SU-DHL-6 (cell line): Measurements from ENCODE around the gene CWC27.

ENCODE experiments used
- H2AFZ ChIP-seq: fragments of 200-600 bp; sonication (generic); 2 replicates; pipeline ENCODE4 v1.6.1; 2014; ENCODE audit warnings: low read depth, mild to moderate bottlenecking, moderate library complexity, mixed read lengths, antibody characterized with exemption, low read length; ENCODE audit not compliant: severe bottlenecking
- H3F3A ChIP-seq: fragments of 200-600 bp; shearing (Covaris generic); 2 replicates; pipeline ENCODE4 v1.6.0; 2016; ENCODE audit warnings: antibody characterized with exemption, mild to moderate bottlenecking; ENCODE audit not compliant: insufficient read depth
- H3K27ac ChIP-seq: fragments of 200-600 bp; sonication (generic); 2 replicates; pipeline ENCODE4 v1.5.1; 2016; ENCODE audit warnings: low read depth, mild to moderate bottlenecking, low read length, moderate library complexity, mixed read lengths
- H3K27me3 ChIP-seq: fragments of 200-600 bp; sonication (generic), shearing (Covaris generic); 2 replicates; pipeline ENCODE4 v1.6.0; 2014; ENCODE audit warnings: mild to moderate bottlenecking, low read length
- H3K36me3 ChIP-seq: fragments of 200-600 bp; sonication (generic); 2 replicates; pipeline ENCODE4 v1.6.1; 2014; ENCODE audit warnings: mild to moderate bottlenecking, low read length, mixed read lengths
- H3K4me2 ChIP-seq: fragments of 300-600, 200-600 bp; shearing (Covaris generic), sonication (generic); 2 replicates; pipeline ENCODE4 v1.6.0; 2014; ENCODE audit warnings: low read length, low read depth, mild to moderate bottlenecking; ENCODE audit not compliant: poor library complexity, severe bottlenecking
- H3K4me3 ChIP-seq: fragments of 200-600 bp; sonication (generic); 2 replicates; pipeline ENCODE4 v1.5.1; 2014; ENCODE audit warnings: antibody characterized with exemption, low read length, mild to moderate bottlenecking, mixed read lengths; ENCODE audit not compliant: insufficient read depth, poor library complexity, severe bottlenecking
- H3K79me2 ChIP-seq: fragments of 200-600 bp; sonication (generic); 2 replicates; pipeline ENCODE4 v1.6.1; 2014; ENCODE audit warnings: mild to moderate bottlenecking, low read length, moderate library complexity; ENCODE audit not compliant: insufficient read depth
- H3K9ac ChIP-seq: fragments of 200-600 bp; sonication (generic); 2 replicates; pipeline ENCODE4 v1.7.0; 2014; ENCODE audit warnings: mild to moderate bottlenecking, low read length
- H3K9me2 ChIP-seq: fragments of 200-600 bp; sonication (generic); replicated peaks from 2 replicates; pipeline ENCODE4 v1.6.1; 2014; ENCODE audit warnings: low read length; ENCODE audit not compliant: insufficient read depth
- H3K9me3 ChIP-seq: fragments of 200-600 bp; sonication (generic); 2 replicates; pipeline ENCODE4 v1.6.1; 2014; ENCODE audit warnings: low read length, mixed read lengths; ENCODE audit not compliant: insufficient read depth
- H4K20me1 ChIP-seq: fragments of 200-600 bp; sonication (generic); 2 replicates; pipeline ENCODE4 v1.6.1; 2014; ENCODE audit warnings: low read depth, mild to moderate bottlenecking, antibody characterized with exemption, low read length, moderate library complexity, mixed read lengths
- CTCF ChIP-seq: fragments of 200-600 bp; sonication (generic); IDR thresholded peaks from one replicate; pipeline ENCODE4 v1.5.1; 2017; ENCODE audit warnings: antibody characterized with exemption, mild to moderate bottlenecking, low read length, moderate library complexity; ENCODE audit not compliant: insufficient read depth, poor library complexity, severe bottlenecking
- EZH2phosphoT487 ChIP-seq: fragments of 200-600 bp; sonication (generic), shearing (Covaris generic); conservative IDR thresholded peaks from 2 replicates; pipeline ENCODE4 v1.6.1; 2018; ENCODE audit warnings: mild to moderate bottlenecking, antibody characterized with exemption, low read length, moderate library complexity, mixed read lengths

The CWC27 gene

GRCh38 chr5:64742821-64743220 is 25.9 kb upstream of the CWC27 start:
- Histone ChIP-seq H3K79me2 (no peaks in the 10 kb centered on the region), H3K27ac (no peak overlapping the region), H3F3A (no peaks in the 10 kb centered on the region), H2AFZ (no peak overlapping the region), H3K27me3 (no peaks in the 10 kb centered on the region), H3K4me3 (no peak overlapping the region), H3K9ac (no peak overlapping the region), H4K20me1 (no peaks in the 10 kb centered on the region), H3K4me2 (no peak overlapping the region), H3K36me3 (peaks cover 6% of the 10 kb centered on the region; the same call in 1 of the 2 replicates), H3K9me2 (no peaks in the 10 kb centered on the region), H3K9me3 (no peaks in the 10 kb centered on the region)
- TF ChIP-seq EZH2phosphoT487: no peak
- TF ChIP-seq CTCF: no peak

GRCh38 chr5:64744914-64745313 is 23.8 kb upstream of the CWC27 start:
- TF ChIP-seq EZH2phosphoT487: no peak
- no peak for TF ChIP-seq CTCF
- no peak overlapping the region for H2AFZ ChIP-seq
- H3F3A ChIP-seq: no peaks in the 10 kb centered on the region
- H3K27me3 ChIP-seq: no peaks in the 10 kb centered on the region
- no peak overlapping the region for H3K4me2 ChIP-seq
- H3K79me2 ChIP-seq: no peaks in the 10 kb centered on the region
- no peak overlapping the region for H3K4me3 ChIP-seq
- H3K36me3 ChIP-seq: no peaks in the 10 kb centered on the region
- no peaks in the 10 kb centered on the region for H3K9me3 ChIP-seq
- no peaks in the 10 kb centered on the region for H3K9me2 ChIP-seq
- no peaks in the 10 kb centered on the region for H4K20me1 ChIP-seq
- no peak overlapping the region for H3K9ac ChIP-seq
- H3K27ac ChIP-seq: no peak overlapping the region

GRCh38 chr5:64746446-64746845 is 22.3 kb upstream of the CWC27 start:
- TF ChIP-seq CTCF (no peak), EZH2phosphoT487 (no peak)
- no peak overlapping the region for H2AFZ ChIP-seq
- no peak overlapping the region for H3K27ac ChIP-seq
- no peaks in the 10 kb centered on the region for H3K9me2 ChIP-seq
- no peak overlapping the region for H3K4me2 ChIP-seq
- no peaks in the 10 kb centered on the region for H3K27me3 ChIP-seq
- no peak overlapping the region for H3K9ac ChIP-seq
- no peaks in the 10 kb centered on the region for H3K79me2 ChIP-seq
- H3F3A ChIP-seq: no peaks in the 10 kb centered on the region
- no peaks in the 10 kb centered on the region for H4K20me1 ChIP-seq
- H3K4me3 ChIP-seq: no peak overlapping the region
- H3K36me3 ChIP-seq: no peaks in the 10 kb centered on the region
- H3K9me3 ChIP-seq: no peaks in the 10 kb centered on the region
